ENCODE data around the gene LMX1B.
"Not testable (repeated sequence)": the region's sequence is repeated elsewhere in the genome, so short reads cannot be mapped to it uniquely, and the experiment has no call there.

The LMX1B gene

DNA sequence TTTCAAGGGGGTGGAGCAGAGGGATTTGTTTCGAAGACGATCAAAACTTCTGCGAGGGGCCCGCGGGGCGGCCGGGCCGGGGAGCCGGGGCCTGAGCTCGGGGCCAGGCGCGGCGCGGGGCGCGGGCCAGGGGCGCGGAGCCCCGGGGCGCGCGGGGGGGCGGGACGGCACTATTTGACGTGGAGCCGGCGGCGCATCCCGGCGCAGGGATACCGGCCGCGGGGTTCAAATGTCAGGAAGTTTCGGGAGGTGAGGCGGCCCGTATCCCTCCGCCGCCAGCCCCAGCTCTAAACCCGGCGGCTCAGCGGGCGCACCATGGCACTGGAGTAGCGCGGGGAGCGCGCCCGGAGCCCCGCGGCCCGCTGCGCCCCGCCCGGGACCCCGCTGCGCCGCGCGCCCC lies at the start of gene LMX1B:
Gene LMX1B (plus strand): TSS at position 278 of the 400 bp plus-strand sequence. CDS start 522 bp downstream, outside the sequence.
- no peak for TF ChIP-seq ZFX (IDR thresholded peaks at IDR 0.05; ENCODE audit: borderline replicate concordance)
- TF ChIP-seq CTCF (IDR thresholded peaks at IDR 0.05), result no peak
- H3K27ac ChIP-seq, result no peak within 1 kb of the TSS

DNA sequence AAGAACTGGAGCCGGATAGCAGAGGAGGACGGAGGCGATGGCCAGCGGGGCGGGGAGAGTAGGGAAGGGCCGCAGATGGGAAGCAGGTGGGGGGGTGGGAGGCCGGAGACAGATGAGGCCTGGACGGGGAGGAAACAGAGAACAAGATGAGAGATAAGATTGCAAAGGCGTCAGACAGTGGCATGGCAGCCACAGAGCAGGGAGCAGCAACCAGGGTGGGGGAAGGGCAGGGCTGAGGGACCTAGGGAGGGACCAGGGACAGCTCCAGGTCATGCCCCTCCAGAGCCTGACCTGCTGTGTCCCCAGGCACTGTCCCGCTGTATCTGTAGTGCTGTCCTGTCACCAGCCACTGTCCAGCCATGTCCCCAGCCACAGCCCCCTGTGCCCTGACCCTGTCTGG lies 49.6 kb upstream of the LMX1B start:
- TF ChIP-seq CTCF (IDR thresholded peaks at IDR 0.05) (no peak), ZFX (IDR thresholded peaks at IDR 0.05; ENCODE audit: borderline replicate concordance) (no peak)

GRCh38 chr9:126564716-126565115 lies 49.0 kb upstream of the LMX1B start:
- H3K27ac ChIP-seq, result no peak overlapping the region
- TF ChIP-seq ZFX (IDR thresholded peaks at IDR 0.05; ENCODE audit: borderline replicate concordance), result no peak
- peak; percentile 24 for TF ChIP-seq CTCF (IDR thresholded peaks at IDR 0.05)

More for the DNA sequence above, 49.6 kb upstream of the LMX1B start:
- no peak overlapping the region for H3K27ac ChIP-seq

GRCh38 chr9:126565336-126566128 lies 48.2 kb upstream of the LMX1B start:
- TF ChIP-seq CTCF (IDR thresholded peaks at IDR 0.05), result no peak
- TF ChIP-seq ZFX (IDR thresholded peaks at IDR 0.05; ENCODE audit: borderline replicate concordance), result no peak
- H3K27ac ChIP-seq, result no peak overlapping the region

- no peak for TF ChIP-seq ZFX (IDR thresholded peaks at IDR 0.05; ENCODE audit: borderline replicate concordance)
- TF ChIP-seq CTCF (IDR thresholded peaks at IDR 0.05), result no peak
- H3K27ac ChIP-seq, result no peak overlapping the region
Measured at GRCh38 chr9:126569036-126569435, 44.7 kb upstream of the LMX1B start.

GRCh38 chr9:126578029-126578428 lies 35.7 kb upstream of the LMX1B start:
- no peak for TF ChIP-seq CTCF (IDR thresholded peaks at IDR 0.05)
- TF ChIP-seq ZFX (IDR thresholded peaks at IDR 0.05; ENCODE audit: borderline replicate concordance), result no peak
- H3K27ac ChIP-seq, result no peak overlapping the region

- H3K27ac ChIP-seq, result not testable (repeated sequence)
Measured at GRCh38 chr9:126580319-126580718, 33.4 kb upstream of the LMX1B start.
